GM23338 (cell line): Measurements from ENCODE around the gene CADPS2. TPM values are rescaled to one million over a fixed set of nuclear protein-coding genes. Genes with fewer than 3 reads are reported as not detected.

Experiments
- ATAC-seq: fragments of 200-7000 bp; cut with Tn5 transposase; 3 replicates; pipeline ENCODE4 v1.9.1; 2020
- DNase-seq: peaks from one replicate; pipeline ENCODE4 v3.0.0-alpha.2; 2015; ENCODE audit warnings: low spot score
- H2AFZ ChIP-seq: fragments of 200-600 bp; sonication (generic); 2 replicates; pipeline ENCODE4 v1.8.0; 2016; ENCODE audit warnings: antibody characterized with exemption, mild to moderate bottlenecking, moderate library complexity
- H3F3A ChIP-seq: fragments of 200-600 bp; sonication (generic); replicated peaks from 2 replicates; pipeline ENCODE4 v1.8.0; 2017; ENCODE audit warnings: antibody characterized with exemption, mixed run types, low read depth
- H3K27ac ChIP-seq: fragments of 200-600 bp; sonication (generic); 2 replicates; pipeline ENCODE4 v1.6.1; 2016; ENCODE audit warnings: low read depth
- H3K27me3 ChIP-seq: fragments of 200-600 bp; sonication (generic); 2 replicates; pipeline ENCODE4 v1.8.0; 2016; ENCODE audit warnings: mild to moderate bottlenecking, mixed run types, moderate library complexity; ENCODE audit not compliant: insufficient read depth
- H3K36me3 ChIP-seq: fragments of 200-600 bp; sonication (generic); 2 replicates; pipeline ENCODE4 v1.8.0; 2016; ENCODE audit warnings: mild to moderate bottlenecking; ENCODE audit not compliant: insufficient read depth
- H3K4me1 ChIP-seq: fragments of 200-600 bp; sonication (generic); 2 replicates; pipeline ENCODE4 v1.8.0; 2016; ENCODE audit warnings: mild to moderate bottlenecking, moderate library complexity; ENCODE audit not compliant: insufficient read depth
- H3K4me2 ChIP-seq: fragments of 200-600 bp; sonication (generic); 2 replicates; pipeline ENCODE4 v1.7.1; 2017; ENCODE audit warnings: mixed run types
- H3K4me3 ChIP-seq: fragments of 200-600 bp; sonication (generic); 2 replicates; pipeline ENCODE4 v1.6.1; 2016; ENCODE audit warnings: mixed run types
- H3K79me2 ChIP-seq: fragments of 200-600 bp; sonication (generic); replicated peaks from 2 replicates; pipeline ENCODE4 v1.8.0; 2017; ENCODE audit warnings: mild to moderate bottlenecking; ENCODE audit not compliant: insufficient read depth
- H3K9me2 ChIP-seq: fragments of 200-600 bp; sonication (generic); 2 replicates; pipeline ENCODE4 v1.8.0; 2017; ENCODE audit not compliant: insufficient read depth
- H4K20me1 ChIP-seq: fragments of 200-600 bp; sonication (generic); replicated peaks from 2 replicates; pipeline ENCODE4 v1.8.0; 2017; ENCODE audit warnings: mild to moderate bottlenecking; ENCODE audit not compliant: insufficient read depth
- H3K27ac Mint-ChIP-seq: 2 replicates; pipeline ENCODE4 v1.8.0; 2020; ENCODE audit warnings: inconsistent platforms, mild to moderate bottlenecking, moderate library complexity, mixed read lengths
- H3K27me3 Mint-ChIP-seq: 3 replicates; pipeline ENCODE4 v1.8.0; 2022; ENCODE audit warnings: low read depth, mild to moderate bottlenecking, moderate library complexity, mixed read lengths, inconsistent platforms; ENCODE audit not compliant: insufficient read depth, poor library complexity
- H3K36me3 Mint-ChIP-seq: 3 replicates; pipeline ENCODE4 v1.8.0; 2021; ENCODE audit warnings: low read depth, mild to moderate bottlenecking, inconsistent platforms, moderate library complexity, mixed read lengths
- H3K4me1 Mint-ChIP-seq: 3 replicates; pipeline ENCODE4 v1.8.0; 2020; ENCODE audit warnings: mild to moderate bottlenecking, inconsistent platforms, mixed read lengths
- H3K4me3 Mint-ChIP-seq: 3 replicates; pipeline ENCODE4 v1.8.0; 2021; ENCODE audit warnings: moderate library complexity, mild to moderate bottlenecking, inconsistent platforms, mixed read lengths
- H3K9me3 Mint-ChIP-seq: 3 replicates; pipeline ENCODE4 v1.8.0; 2020; ENCODE audit warnings: moderate library complexity, mild to moderate bottlenecking, inconsistent platforms, mixed read lengths
- CREB1 ChIP-seq: fragments of 250-450 bp; sonication (Bioruptor Pico); IDR thresholded peaks from 2 replicates; pipeline ENCODE4 v1.5.0; 2020; ENCODE audit warnings: low read depth, mild to moderate bottlenecking, moderate library complexity
- CTCF ChIP-seq, 2 experiments: fragments of 200-600 bp in 1 of 2; sonication (generic) in 1 of 2; conservative IDR thresholded peaks; 2 replicates each; pipeline versions ENCODE4 v1.5.1 to v1.6.1; 2016 to 2017; ENCODE audit warnings: antibody characterized with exemption in 2 of 2, low read depth in 2 of 2, mild to moderate bottlenecking in 2 of 2, moderate library complexity in 1 of 2
- ETS1 ChIP-seq: IDR thresholded peaks from 2 replicates; pipeline ENCODE4 v1.6.1; 2016; ENCODE audit warnings: antibody characterized with exemption
- EZH2 ChIP-seq: fragments of 200-600 bp; sonication (generic); IDR thresholded peaks from one replicate; pipeline ENCODE4 v1.8.0; 2017; ENCODE audit warnings: antibody characterized with exemption, mild to moderate bottlenecking, low read depth; ENCODE audit not compliant: unreplicated experiment
- EZH2phosphoT487 ChIP-seq: fragments of 200-600 bp; sonication (generic); IDR thresholded peaks from one replicate; pipeline ENCODE4 v1.8.1; 2018; ENCODE audit warnings: antibody characterized with exemption; ENCODE audit not compliant: unreplicated experiment
- JUNB ChIP-seq: IDR thresholded peaks from one replicate; pipeline ENCODE4 v1.6.1; 2016; ENCODE audit warnings: antibody characterized with exemption; ENCODE audit not compliant: unreplicated experiment
- NANOG ChIP-seq: IDR thresholded peaks from 2 replicates; pipeline ENCODE4 v1.6.1; 2016; ENCODE audit warnings: antibody characterized with exemption, borderline replicate concordance
- POLR2AphosphoS5 ChIP-seq: IDR thresholded peaks from 2 replicates; pipeline ENCODE4 v1.6.1; 2016; ENCODE audit warnings: antibody characterized with exemption, low read depth
- REST ChIP-seq: IDR thresholded peaks from one replicate; pipeline ENCODE4 v1.6.1; 2018; ENCODE audit warnings: antibody characterized with exemption; ENCODE audit not compliant: unreplicated experiment
- STAT1 ChIP-seq: IDR thresholded peaks from one replicate; pipeline ENCODE4 v1.6.1; 2016; ENCODE audit warnings: antibody characterized with exemption; ENCODE audit not compliant: unreplicated experiment
- ZNF114 ChIP-seq: fragments of 250-450 bp; sonication (Bioruptor Pico); IDR thresholded peaks from 2 replicates; pipeline ENCODE4 v1.5.0; 2020; ENCODE audit warnings: mild to moderate bottlenecking, moderate library complexity
- ZNF331 ChIP-seq: fragments of 250-450 bp; sonication (Bioruptor Pico); IDR thresholded peaks from 2 replicates; pipeline ENCODE4 v1.5.0; 2020; ENCODE audit warnings: low read depth, mild to moderate bottlenecking, moderate library complexity
- ZNF462 ChIP-seq: fragments of 250-450 bp; sonication (Bioruptor Pico); IDR thresholded peaks from 2 replicates; pipeline ENCODE4 v1.5.0; 2020; ENCODE audit warnings: mild to moderate bottlenecking, moderate library complexity
- long read RNA-seq: library from polyadenylated mRNA; unstranded; transcript quantifications from one replicate; pipeline ENCODE4 v2.0.0, GENCODE V29; 2020; ENCODE audit not compliant: unreplicated experiment
- polyA plus RNA-seq: library from polyadenylated mRNA; unstranded; fragments of >200 nt; fragmentation: Nextera tagmentation; extraction: Ambion mirVana; gene quantifications from 2 replicates; pipeline ENCODE4 v1.2.1, GENCODE V29; 2016
- total RNA-seq: library from RNA; depleted of rRNA; stranded (reverse); fragments of >200 nt; shearing (Covaris generic); gene quantifications from 2 replicates; pipeline ENCODE4 v1.2.3, GENCODE V29; 2014; rRNA removed

CADPS2 gene
- total RNA-seq, result 31.7 and 36.9 TPM in 2 replicates
- polyA plus RNA-seq, result 15.1 and 16.3 TPM in 2 replicates
- long read RNA-seq, partial matches to known transcripts, result 2 of 4 reads
- long read RNA-seq, other reads (novel, unspliced or antisense), result 2 of 4 reads

- H4K20me1 ChIP-seq, result peaks cover 11% of the 10 kb centered on the region; the same call in 1 of the 2 replicates
- Mint-ChIP-seq H3K9me3 (no peaks in the 10 kb centered on the region), H3K36me3 (no peaks in the 10 kb centered on the region), H3K4me1 (peaks cover 33% of the 10 kb centered on the region), H3K4me3 (peak within 1 kb of the TSS; percentile 92), H3K27ac (no peak within 1 kb of the TSS), H3K27me3 (peaks cover 16% of the 10 kb centered on the region)
- no peak within 1 kb of the TSS for H3K27ac ChIP-seq
- H3K4me1 ChIP-seq, result peaks cover 43% of the 10 kb centered on the region
- H3F3A ChIP-seq, result no peaks in the 10 kb centered on the region
- peak within 1 kb of the TSS; percentile 78 for H3K4me3 ChIP-seq
- peaks cover 40% of the 10 kb centered on the region for H3K27me3 ChIP-seq
- peak within 1 kb of the TSS; percentile 96 for H3K4me2 ChIP-seq
- peak; percentile 85 for DNase-seq
- peak within 1 kb of the TSS; percentile 95 for H2AFZ ChIP-seq
- no peak for TF ChIP-seq ZNF462 (CRISPR knock-in tag)
- no peak for TF ChIP-seq ETS1
- 0 out of 4 replicates have a peak, but pooled peaks of 1 of the 2 experiments have one; percentile 7 for TF ChIP-seq CTCF (conservative IDR thresholded peaks at IDR 0.05; ENCODE audit: low read depth in 2 of 2)
- no peak for TF ChIP-seq EZH2phosphoT487
- 0 out of 2 replicates have a peak, but pooled peaks have one; percentile 12 for TF ChIP-seq CREB1 (CRISPR knock-in tag)
- TF ChIP-seq ZNF114 (CRISPR knock-in tag), result no peak
- no peak for TF ChIP-seq NANOG
- TF ChIP-seq POLR2AphosphoS5, result peak; percentile 46
- no peak for TF ChIP-seq EZH2
- no peak for TF ChIP-seq REST
- no peak for TF ChIP-seq ZNF331 (CRISPR knock-in tag)
- no peak for TF ChIP-seq STAT1
- no peak for TF ChIP-seq JUNB
- no peaks in the 10 kb centered on the region for H3K36me3 ChIP-seq
- H3K9me2 ChIP-seq, result no peaks in the 10 kb centered on the region
- H3K79me2 ChIP-seq, result peaks cover 30% of the 10 kb centered on the region
- peak; percentile 82 for ATAC-seq
Measured at GRCh38 chr7:122886357-122887081, at the start of gene CADPS2. Gene CADPS2 (minus strand): TSS chr7:122886460. CDS start chr7:122886337, 123 bp downstream.
